Thymus (tissue), 11 donors: ENCODE data around the gene RCSD1. TPM values are rescaled to one million over a fixed set of nuclear protein-coding genes. Genes with fewer than 3 reads are reported as not detected.
"Not testable (repeated sequence)": the region's sequence is repeated elsewhere in the genome, so short reads cannot be mapped to it uniquely, and the experiment has no call there.

Source experiments
- DNase-seq, 9 donors: peaks; one replicate each; pipeline ENCODE4 v3.0.0-alpha.2; 2013; ENCODE audit warnings: low spot score in 9 of 9, low read depth in 6 of 9, missing footprints in 1 of 9
- H3K27ac ChIP-seq, 2 donors: one replicate each; pipeline ENCODE4 v1.5.1; 2013; ENCODE audit warnings: control low read depth in 1 of 2, low read depth in 1 of 2, low read length in 1 of 2, mild to moderate bottlenecking in 1 of 2, moderate library complexity in 1 of 2
- H3K27me3 ChIP-seq, 2 donors: one replicate each; pipeline ENCODE4 v1.5.1; 2013; ENCODE audit warnings: low read length in 1 of 2; ENCODE audit not compliant: control insufficient read depth in 2 of 2, insufficient read depth in 1 of 2
- H3K36me3 ChIP-seq, 2 donors: one replicate each; pipeline ENCODE4 v1.5.1; 2013; ENCODE audit warnings: low read length in 1 of 2, mild to moderate bottlenecking in 1 of 2, moderate library complexity in 1 of 2; ENCODE audit not compliant: control insufficient read depth in 2 of 2, insufficient read depth in 2 of 2
- H3K4me1 ChIP-seq, 2 donors: one replicate each; pipeline ENCODE4 v1.5.1; 2013; ENCODE audit warnings: low read length in 2 of 2; ENCODE audit not compliant: control insufficient read depth in 2 of 2, insufficient read depth in 2 of 2
- H3K4me3 ChIP-seq, 2 donors: one replicate each; pipeline ENCODE4 v1.5.1; 2013; ENCODE audit warnings: low read length in 2 of 2, control low read depth in 1 of 2, mild to moderate bottlenecking in 1 of 2
- H3K9me3 ChIP-seq, 2 donors: one replicate each; pipeline ENCODE4 v1.5.1; 2013; ENCODE audit warnings: low read length in 1 of 2, mild to moderate bottlenecking in 1 of 2; ENCODE audit not compliant: control insufficient read depth in 2 of 2, insufficient read depth in 1 of 2
- WGBS: extraction: QIAGEN DNeasy Blood & Tissue Kit; methylation state at CpG from one replicate; pipeline ENCODE4 v1.1.7; 2013; 5-methylcytosine and 5-hydroxymethylcytosine counted together
- polyA plus RNA-seq: library from polyadenylated mRNA; stranded (reverse); fragments of 200-250 nt; gene quantifications from one replicate; pipeline ENCODE4 v1.2.3, GENCODE V29; 2013
- total RNA-seq: library from RNA; stranded (reverse); fragments of 120-200 nt; gene quantifications from one replicate; pipeline ENCODE4 v1.2.4, GENCODE V29; 2013
- donor health status: healthy.

Gene RCSD1
- total and polyA plus RNA-seq, 2 donors = 69.4 to 95.8 TPM

DNA sequence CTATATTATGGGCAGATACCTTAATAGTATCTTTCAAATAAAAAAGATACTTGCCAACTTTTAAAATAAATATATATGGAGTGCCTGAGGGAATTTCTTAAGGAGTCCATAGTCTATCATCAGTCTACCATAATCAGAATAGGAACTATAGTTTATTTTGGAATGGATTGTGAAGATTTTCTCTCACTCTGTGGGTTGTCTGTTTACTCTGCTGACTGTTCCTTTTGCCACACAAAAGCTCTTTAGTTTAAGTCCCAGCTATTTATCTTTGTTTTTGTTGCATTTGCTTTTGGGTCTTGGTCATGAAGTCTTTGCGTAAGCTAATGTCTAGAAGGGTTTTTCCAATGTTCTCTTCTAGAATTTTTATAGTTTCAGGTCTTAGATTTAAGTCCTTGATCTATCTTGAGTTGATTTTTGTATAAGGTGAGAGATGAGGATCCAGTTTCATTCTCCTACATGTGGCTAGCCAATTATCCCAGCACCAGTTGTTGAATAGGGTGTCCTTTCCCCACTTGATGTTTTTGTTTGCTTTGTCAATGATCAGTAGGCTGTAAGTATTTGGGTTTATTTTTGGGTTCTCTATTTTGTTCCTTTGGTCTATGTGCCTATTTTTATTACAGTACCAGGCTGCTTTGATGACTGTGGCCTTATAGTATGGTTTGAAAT lies 112.5 kb downstream of the RCSD1 start:
- not testable (repeated sequence) for H3K27me3 ChIP-seq, DNase-seq, H3K4me1 ChIP-seq, H3K27ac ChIP-seq, H3K36me3 ChIP-seq, H3K9me3 ChIP-seq, H3K4me3 ChIP-seq
- WGBS = 99% methylated on average over 1 of the region's 1 CpG

DNA sequence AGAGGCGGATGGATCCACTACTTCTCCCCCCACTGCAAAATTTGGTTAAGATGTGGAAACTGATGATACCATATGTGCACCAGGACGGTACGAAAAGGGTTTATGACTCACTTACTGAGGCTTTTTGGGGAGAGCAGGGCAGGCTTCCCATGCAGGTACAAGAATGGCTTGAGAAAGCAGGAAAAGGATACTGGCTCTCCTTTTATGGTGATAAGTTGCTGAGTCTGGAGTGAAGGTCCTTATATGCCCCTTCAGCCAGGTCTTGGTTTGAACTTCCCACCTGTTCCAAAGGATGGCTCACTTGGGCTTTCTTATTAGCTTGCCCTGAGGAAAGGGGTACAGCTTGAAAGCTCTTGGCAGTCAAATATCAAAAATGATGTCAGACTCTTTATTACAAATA lies 114.9 kb downstream of the RCSD1 start:
- WGBS = 98% methylated on average over 3 of the region's 3 CpGs
- no peaks in the 10 kb centered on the region for H3K4me1 ChIP-seq

DNA sequence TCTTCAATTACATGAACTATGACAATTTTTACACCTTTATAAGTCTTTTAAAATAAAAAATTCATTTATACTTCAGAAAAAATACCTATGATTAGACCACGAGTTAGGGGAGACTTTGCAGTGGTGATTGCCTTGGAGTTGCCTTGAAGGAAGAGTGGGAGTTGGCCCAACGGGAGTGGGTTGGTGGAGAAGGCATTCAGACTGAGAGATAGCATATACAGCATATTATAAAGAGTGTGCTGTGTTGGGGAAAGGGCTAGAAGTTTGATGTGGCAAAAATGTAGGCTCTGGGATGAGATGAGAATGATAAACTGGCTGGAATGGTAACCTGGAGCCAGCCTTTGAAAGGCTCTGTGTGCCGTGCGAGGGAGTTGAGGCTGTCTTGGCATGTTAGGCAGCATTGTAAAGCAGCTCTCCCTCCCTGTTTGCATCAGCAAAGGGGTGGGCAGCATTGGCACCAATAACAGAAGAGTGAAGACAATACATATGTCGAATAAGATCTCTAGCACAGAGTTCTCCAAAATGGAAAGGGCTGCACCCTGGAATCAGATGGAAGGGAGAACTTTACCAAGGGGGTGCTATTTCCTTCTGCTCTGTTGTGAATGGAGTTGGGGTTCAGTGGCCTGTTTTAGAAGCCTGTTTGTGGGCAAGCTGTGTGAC lies 116.1 kb downstream of the RCSD1 start:
- no peak overlapping the region for H3K27ac ChIP-seq
- 86% methylated on average over 5 of the region's 5 CpGs for WGBS
- no peaks in the 10 kb centered on the region for H3K27me3 ChIP-seq
- no peaks in the 10 kb centered on the region for H3K4me1 ChIP-seq
- no peaks in the 10 kb centered on the region for H3K36me3 ChIP-seq
- DNase-seq = no peak
- no peak overlapping the region for H3K4me3 ChIP-seq
- no peaks in the 10 kb centered on the region for H3K9me3 ChIP-seq

More for the DNA sequence above, 114.9 kb downstream of the RCSD1 start:
- no peaks in the 10 kb centered on the region for H3K9me3 ChIP-seq
- no peak overlapping the region for H3K4me3 ChIP-seq
- DNase-seq = no peak
- no peak overlapping the region for H3K27ac ChIP-seq
- no peaks in the 10 kb centered on the region for H3K27me3 ChIP-seq
- H3K36me3 ChIP-seq = no peaks in the 10 kb centered on the region

DNA sequence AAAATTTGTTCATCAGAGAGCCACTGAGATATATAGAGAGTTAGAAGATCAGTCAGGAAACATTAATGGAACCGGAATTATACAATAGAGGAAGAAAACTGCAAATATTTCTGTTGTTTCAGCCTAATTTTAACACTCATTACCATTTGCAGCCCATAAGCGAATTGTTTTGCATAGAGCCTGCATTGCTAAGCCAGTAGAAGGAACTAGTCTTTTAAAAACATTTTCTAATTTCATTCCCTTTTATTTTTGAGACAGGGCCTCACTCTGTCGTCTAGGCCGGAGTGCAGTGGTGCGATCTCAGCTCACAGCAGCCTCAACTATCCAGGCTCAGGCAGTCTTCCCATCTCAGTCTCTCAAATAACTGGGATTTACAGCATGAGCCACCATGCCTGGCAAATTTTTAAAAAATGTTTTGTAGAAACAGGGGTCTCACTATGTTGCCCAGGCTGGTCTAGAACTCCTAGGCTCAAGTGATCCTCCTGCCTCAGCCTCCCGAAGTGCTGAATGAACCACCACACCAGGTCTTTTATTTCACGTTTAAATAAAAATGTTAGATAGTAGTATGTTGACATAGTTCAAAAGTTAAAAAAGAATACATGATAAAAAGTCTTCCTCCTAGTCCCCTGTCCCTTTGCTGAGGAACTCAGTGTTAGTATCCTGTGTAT lies 117.1 kb downstream of the RCSD1 start:
- DNase-seq = no peak
- 84% methylated on average over 7 of the region's 7 CpGs for WGBS
- no peaks in the 10 kb centered on the region for H3K4me1 ChIP-seq
- H3K9me3 ChIP-seq = no peaks in the 10 kb centered on the region
- no peak overlapping the region for H3K27ac ChIP-seq
- H3K27me3 ChIP-seq = no peaks in the 10 kb centered on the region
- H3K4me3 ChIP-seq = no peak overlapping the region
- no peaks in the 10 kb centered on the region for H3K36me3 ChIP-seq

DNA sequence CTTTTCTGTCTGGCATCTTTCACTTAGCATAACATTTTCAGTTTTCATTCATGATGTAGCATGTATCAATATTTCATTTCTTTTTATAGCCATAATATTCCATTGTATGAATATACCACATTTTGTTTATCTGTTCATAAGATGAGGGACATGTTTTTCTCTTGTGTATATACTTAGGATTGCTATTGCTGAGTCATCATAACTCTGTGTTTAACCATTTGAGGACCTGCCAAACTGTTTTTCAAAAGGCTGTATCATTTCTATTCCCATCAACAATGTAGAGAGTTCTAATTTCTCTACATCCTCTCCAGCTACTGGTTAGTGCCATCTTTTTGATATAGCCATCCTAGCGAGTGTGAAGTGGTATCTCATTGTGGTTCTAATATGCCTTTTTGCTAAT lies 118.0 kb downstream of the RCSD1 start:
- Histone ChIP-seq H3K9me3 (no peaks in the 10 kb centered on the region), H3K27ac (no peak overlapping the region), H3K4me3 (no peak overlapping the region), H3K36me3 (no peaks in the 10 kb centered on the region), H3K4me1 (peaks cover 2 to 5% of the 10 kb centered on the region in 2 donors), H3K27me3 (no peaks in the 10 kb centered on the region)
- 100% methylated on average over 1 of the region's 1 CpG for WGBS
- no peak for DNase-seq

DNA sequence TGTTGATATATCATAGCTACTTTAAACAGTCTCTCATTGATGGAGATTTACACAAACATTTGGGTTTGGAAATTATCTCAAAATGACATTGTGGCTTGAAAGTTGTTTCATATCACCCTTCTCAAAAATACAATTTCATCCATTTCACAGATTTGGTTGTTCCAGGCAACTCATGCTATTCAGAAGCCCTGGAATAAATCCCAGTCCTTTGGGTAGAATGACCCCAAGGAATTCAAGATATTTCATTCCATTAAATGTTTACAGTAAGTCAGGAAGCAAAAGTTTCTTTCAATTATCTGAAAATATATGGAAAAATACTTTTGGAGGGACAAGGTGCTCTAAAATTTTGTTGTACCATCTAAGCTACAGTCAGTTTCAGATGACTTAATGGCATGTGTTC lies 118.9 kb downstream of the RCSD1 start:
- H3K4me3 ChIP-seq = no peak overlapping the region
- peaks cover 2 to 10% of the 10 kb centered on the region in 2 donors for H3K4me1 ChIP-seq
- no peak overlapping the region for H3K27ac ChIP-seq
- H3K27me3 ChIP-seq = no peaks in the 10 kb centered on the region
- H3K9me3 ChIP-seq = no peaks in the 10 kb centered on the region
- H3K36me3 ChIP-seq = no peaks in the 10 kb centered on the region
- no peak for DNase-seq

DNA sequence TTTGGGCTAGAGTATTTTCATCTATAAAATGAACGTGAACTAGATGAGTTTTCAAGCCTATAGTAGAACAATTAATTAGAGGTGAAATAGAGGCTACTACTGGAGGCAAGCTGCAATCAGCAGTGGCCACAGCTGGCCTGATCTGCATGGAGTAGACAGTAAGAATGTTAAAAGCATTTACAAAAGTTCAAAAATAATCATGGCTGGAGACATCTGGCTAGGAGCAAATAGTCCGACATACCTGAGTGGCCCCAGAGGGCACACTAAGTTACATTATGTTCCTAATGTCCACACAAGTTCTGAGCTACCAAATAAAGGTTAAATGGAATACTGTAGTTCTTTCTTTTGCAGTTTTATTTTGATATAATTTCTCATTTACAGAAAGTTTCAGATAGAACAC lies 119.7 kb downstream of the RCSD1 start:
- H3K4me3 ChIP-seq = no peak overlapping the region
- H3K9me3 ChIP-seq = no peaks in the 10 kb centered on the region
- no peak overlapping the region for H3K27ac ChIP-seq
- peaks cover 2 to 10% of the 10 kb centered on the region in 2 donors for H3K4me1 ChIP-seq
- no peaks in the 10 kb centered on the region for H3K36me3 ChIP-seq
- no peak for DNase-seq
- whole genome bisulfite sequencing = 95% methylated on average over 2 of the region's 2 CpGs
- H3K27me3 ChIP-seq = no peaks in the 10 kb centered on the region

DNA sequence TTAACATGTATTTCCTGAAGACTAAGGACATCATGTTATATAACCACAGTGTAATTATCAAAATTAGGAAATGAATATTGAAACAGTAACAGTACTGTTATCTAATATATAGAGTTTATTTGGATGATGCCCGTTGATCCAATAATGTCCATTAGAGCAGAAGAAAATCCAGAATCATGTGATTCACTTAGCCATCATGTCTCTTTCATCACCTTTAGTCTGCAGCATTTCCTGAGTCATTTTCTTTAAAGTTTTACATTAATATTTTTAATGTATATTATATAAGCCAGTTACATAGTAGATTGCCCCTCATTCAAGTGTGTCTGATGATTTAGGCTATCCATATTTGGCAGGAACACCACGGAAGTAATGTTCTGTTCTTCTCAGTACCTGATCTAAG lies 120.6 kb downstream of the RCSD1 start:
- no peaks in the 10 kb centered on the region for H3K9me3 ChIP-seq
- H3K36me3 ChIP-seq = no peaks in the 10 kb centered on the region
- no peak for DNase-seq
- H3K27ac ChIP-seq = no peak overlapping the region
- WGBS = 99% methylated on average over 2 of the region's 2 CpGs
- H3K4me1 ChIP-seq = peaks cover 2 to 10% of the 10 kb centered on the region in 2 donors
- no peak overlapping the region for H3K4me3 ChIP-seq
- H3K27me3 ChIP-seq = no peaks in the 10 kb centered on the region

DNA sequence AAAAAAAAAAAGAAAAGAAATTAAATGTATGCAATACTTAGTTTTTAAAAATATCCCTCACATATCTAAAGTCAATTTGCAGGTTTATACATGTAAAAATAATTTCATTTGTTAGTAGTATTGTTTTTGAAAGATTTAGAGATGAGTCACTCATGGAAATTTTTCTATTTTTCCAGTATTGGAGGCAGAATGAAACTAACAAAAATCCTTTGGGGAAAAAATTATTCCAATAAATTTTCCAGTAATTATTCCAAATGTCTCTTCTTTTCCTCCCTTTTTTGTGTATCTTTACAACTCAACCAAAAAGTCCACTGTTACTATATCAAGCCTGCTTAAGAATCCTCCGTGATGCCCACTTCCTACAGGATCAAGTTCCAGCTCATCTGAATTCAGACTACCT lies 121.6 kb downstream of the RCSD1 start:
- Histone ChIP-seq H3K27ac (no peak overlapping the region), H3K4me1 (peaks cover 2 to 10% of the 10 kb centered on the region in 2 donors), H3K36me3 (no peaks in the 10 kb centered on the region), H3K9me3 (no peaks in the 10 kb centered on the region), H3K4me3 (no peak overlapping the region), H3K27me3 (no peaks in the 10 kb centered on the region)
- no peak for DNase-seq
- 96% methylated on average over 1 of the region's 1 CpG for WGBS
